ENCODE data around the gene SLC44A5.
"Not testable (repeated sequence)": the region's sequence is repeated elsewhere in the genome, so short reads cannot be mapped to it uniquely, and the experiment has no call there.

The SLC44A5 gene

GRCh38 chr1:75366595-75366994 is 244.3 kb downstream of the SLC44A5 start:
- no peak for DNase-seq (ENCODE audit: low spot score)

DNA sequence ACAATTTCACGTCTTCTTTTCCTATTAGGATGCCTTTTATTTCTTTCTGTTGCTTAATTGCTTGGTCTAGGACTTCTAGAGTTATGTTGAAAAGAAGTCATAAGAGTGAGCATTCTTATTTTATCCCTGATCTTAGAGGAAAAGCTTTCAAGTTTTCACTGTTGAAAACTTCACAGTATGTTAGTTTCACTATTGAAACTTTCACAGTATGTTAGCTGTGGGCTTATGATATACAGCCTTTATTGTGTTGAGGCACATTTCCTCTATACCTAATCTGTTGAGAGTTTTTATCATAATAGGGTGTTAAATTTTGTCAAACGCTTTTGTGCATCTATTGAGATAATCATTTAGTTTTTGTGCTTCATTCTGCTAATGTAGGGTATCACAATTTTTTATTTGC is 249.7 kb downstream of the SLC44A5 start:
- DNase-seq (ENCODE audit: low spot score), result no peak

- not testable (repeated sequence) for DNase-seq (ENCODE audit: low spot score)
Observed at GRCh38 chr1:75354267-75354666, 256.6 kb downstream of the SLC44A5 start.

GRCh38 chr1:75353051-75353450 is 257.9 kb downstream of the SLC44A5 start:
- no peak for DNase-seq (ENCODE audit: low spot score)

DNA sequence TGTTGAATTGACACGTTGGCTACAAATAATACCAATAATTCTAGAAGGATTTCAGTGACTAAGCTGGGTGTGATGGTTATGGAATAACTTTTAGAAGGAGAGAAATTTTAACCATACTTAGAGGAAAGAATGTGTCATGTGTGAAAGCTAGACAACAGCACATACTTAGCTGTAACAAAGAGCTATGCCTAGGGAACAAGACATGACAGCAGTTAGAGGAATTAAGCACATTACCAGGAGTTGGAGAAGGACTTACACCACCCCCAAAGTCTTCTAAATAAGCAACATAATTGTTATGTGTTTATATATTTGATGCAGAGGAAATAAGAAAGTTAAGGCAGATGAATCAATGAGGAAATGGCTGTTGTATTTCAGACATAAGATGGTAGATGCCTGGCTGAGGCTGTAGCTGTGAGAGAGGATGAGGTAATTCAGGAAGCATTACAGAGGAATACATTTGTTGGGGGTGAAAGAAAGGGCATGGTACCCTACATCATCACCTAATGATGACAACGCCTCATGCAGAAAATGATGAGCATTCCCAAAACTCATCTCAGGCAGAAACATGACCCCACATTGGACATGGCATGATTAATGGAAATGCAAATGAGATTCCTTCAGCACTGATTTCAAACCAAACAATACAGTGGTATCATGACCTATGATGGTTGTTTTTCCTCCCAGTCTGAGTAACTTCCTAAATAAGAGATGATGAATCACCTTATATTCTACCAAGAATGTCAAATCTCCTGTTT is 265.2 kb downstream of the SLC44A5 start:
- DNase-seq (ENCODE audit: low spot score), result no peak

DNA sequence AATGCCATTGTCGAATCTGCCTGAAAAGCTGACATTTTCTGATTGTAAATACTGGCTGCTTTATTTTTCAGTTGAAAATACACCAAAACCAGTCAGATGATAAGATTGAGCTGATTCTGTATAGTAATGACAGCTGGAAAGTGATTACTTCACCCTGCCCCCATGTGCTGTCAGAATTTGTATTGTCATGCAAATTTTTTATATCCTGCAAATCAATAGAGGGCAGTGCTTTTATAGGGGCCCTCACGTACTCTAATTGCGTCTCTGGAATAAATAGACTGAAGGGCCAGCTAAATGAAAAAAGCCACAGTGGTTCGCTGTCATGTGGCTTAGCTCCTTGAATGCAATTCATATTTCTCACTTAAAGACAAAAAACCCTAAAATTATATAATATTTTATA is 268.1 kb downstream of the SLC44A5 start:
- DNase-seq (ENCODE audit: low spot score), result no peak

DNA sequence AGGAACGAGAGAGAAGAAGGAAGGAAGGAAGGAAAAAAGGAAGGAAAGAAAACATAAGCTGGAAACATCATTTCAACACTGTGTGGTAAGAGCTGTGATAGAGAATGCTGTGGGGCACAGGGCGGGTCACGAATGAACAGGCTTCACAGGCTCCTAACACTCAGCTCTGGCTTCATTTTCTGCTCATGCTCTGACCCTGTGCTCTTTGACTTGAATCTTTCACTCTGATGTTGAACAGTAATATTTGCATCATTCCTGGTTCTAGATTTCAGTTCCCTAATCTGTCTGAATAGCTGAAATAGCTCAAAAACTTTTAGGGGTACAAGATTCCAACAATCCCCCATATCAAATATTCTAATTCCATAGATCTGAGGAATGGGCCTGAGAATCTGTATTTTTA is 269.4 kb downstream of the SLC44A5 start:
- peak; percentile 14 for DNase-seq (ENCODE audit: low spot score)

DNA sequence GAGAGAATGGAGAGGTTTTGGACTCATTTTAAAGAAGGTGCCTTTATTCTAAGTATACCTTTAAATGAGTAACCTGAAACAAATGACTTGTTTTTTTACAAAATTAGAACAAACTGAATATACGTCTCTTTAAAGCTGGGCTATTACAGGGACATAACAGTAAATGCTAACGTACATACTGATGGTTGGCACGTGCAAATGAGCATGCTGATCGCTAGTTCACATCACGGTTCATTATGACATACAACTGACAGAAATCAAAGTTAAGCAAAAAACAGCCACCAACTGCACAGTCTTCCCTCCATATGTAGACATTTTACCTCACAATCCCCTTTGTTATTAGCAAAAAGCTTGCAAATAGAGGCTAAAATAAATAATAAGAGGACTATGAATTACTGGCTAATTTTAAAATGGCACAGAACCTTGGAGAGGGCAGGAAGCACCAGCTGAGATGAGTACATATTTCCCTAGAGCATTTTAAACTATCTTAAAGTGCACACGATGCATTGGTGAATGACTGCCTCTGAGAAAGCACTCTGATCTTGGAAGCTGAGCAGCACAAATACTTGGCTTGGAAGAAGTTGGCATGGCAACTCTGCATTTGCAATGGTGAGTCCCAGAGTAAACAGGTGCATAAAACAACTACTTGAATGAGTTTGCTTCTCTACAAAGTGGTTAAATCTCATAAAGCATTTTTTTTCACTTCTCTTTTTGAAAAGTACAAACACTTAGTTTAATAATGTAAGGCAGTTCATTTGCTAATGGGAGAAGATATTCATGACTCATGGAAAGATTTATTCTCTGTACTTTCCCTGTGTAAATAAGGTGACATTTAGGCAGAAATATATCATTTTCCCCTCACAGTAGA is 272.1 kb downstream of the SLC44A5 start:
- DNase-seq (ENCODE audit: low spot score), result peak; percentile 17

- DNase-seq (ENCODE audit: low spot score), result no peak
Observed at GRCh38 chr1:75334876-75335389, 276.0 kb downstream of the SLC44A5 start.

GRCh38 chr1:75330624-75331023 is 280.3 kb downstream of the SLC44A5 start:
- no peak for DNase-seq (ENCODE audit: low spot score)

- DNase-seq (ENCODE audit: low spot score), result no peak
Observed at GRCh38 chr1:75328691-75329090, 282.2 kb downstream of the SLC44A5 start.

GRCh38 chr1:75327395-75327794 is 283.5 kb downstream of the SLC44A5 start:
- DNase-seq (ENCODE audit: low spot score), result no peak

GRCh38 chr1:75317976-75318375 is 292.9 kb downstream of the SLC44A5 start:
- no peak for DNase-seq (ENCODE audit: low spot score)

DNA sequence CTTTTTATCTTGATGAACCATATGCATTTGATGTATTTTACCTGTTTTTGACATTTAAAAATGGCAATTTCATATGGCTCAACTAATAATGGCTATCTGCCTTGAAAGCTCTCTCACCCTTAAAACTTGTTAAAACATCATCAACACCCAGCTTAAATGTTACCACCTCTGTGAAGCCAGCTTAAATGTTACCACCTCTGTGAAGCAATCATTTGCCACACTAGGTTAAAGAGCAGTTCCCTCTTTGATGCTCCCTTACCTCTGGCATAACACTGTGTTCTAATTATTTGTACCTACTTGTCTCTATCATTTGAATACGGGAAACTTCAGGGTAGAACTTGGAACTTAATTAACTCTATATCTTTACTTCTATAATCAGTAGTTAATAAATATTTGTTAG is 294.7 kb downstream of the SLC44A5 start:
- DNase-seq (ENCODE audit: low spot score), result no peak

GRCh38 chr1:75312620-75313019 is 298.3 kb downstream of the SLC44A5 start:
- DNase-seq (ENCODE audit: low spot score), result no peak

GRCh38 chr1:75310067-75310466 is 300.8 kb downstream of the SLC44A5 start:
- no peak for DNase-seq (ENCODE audit: low spot score)

GRCh38 chr1:75308365-75308764 is 302.5 kb downstream of the SLC44A5 start:
- no peak for DNase-seq (ENCODE audit: low spot score)

DNA sequence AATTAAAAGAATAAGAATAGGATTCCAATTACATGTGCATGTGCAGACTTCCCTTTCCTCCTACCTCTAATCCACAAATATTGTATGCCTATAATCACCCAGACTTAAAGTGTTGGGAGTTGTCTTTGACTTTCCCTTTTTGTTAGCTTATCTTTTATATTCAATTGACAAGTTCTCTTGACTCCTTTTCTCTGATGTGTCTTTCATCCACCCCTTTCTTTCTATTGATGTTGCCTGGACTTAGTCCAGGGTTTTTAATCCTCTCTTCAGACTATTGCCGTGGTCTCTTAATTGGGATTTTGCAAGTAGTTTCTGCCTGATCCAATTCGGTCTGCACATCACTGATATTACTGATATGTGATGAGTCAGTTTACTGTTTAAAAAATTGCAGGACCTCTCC is 305.9 kb downstream of the SLC44A5 start:
- DNase-seq (ENCODE audit: low spot score), result no peak

DNA sequence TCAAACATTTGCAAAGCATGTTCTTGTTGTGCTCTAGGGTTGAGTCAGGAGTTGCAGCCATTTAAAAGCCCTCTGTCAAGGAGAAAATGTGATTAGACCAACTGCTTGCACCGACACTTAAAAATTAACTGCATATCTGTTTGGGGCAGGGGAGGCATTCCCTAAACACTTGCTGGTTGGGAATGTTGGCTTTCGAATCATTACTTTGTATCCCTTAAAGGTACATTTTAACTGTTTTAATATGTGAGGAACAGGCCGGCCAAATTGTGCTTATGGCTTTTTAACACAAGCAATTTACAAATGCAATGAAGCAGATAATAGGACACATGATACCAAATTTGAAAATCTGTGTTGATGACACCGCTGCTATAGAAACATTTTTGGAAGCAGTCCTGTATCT is 317.6 kb downstream of the SLC44A5 start:
- no peak for DNase-seq (ENCODE audit: low spot score)

- no peak for DNase-seq (ENCODE audit: low spot score)
Observed at GRCh38 chr1:75292013-75292412, 318.9 kb downstream of the SLC44A5 start.

GRCh38 chr1:75276385-75276784 is 334.5 kb downstream of the SLC44A5 start:
- DNase-seq (ENCODE audit: low spot score), result no peak

DNA sequence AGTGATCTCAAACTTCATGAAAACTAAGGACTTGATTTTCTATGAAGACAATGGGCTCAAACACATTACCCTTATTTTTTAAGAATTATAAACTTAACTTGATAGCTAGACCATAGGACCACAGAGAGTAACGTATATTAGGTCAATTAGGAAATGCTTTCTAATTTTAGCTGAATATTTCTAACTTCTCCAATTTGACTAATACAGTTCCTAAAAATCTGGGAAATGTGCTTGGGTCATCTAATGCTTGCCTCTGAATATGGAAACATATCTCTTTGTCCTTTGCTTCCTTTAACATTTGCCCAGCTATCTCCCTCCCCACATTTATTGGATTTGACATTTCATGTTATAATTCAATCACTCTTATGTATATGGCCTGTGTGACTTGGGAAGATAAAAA is 335.3 kb downstream of the SLC44A5 start:
- no peak for DNase-seq (ENCODE audit: low spot score)

- DNase-seq (ENCODE audit: low spot score), result no peak
Observed at GRCh38 chr1:75274920-75275506, 335.9 kb downstream of the SLC44A5 start.
